GM23248 (cell line): ENCODE measurements around the gene PML. TPM values are rescaled to one million over a fixed set of nuclear protein-coding genes. Genes with fewer than 3 reads are reported as not detected.

Experiments used
- DNase-seq: peaks from one replicate; pipeline ENCODE4 v3.0.0-alpha.2; 2015
- H2AFZ ChIP-seq: fragments of 200-600 bp; sonication (generic); 2 replicates; pipeline ENCODE4 v1.6.1; 2016; ENCODE audit warnings: antibody characterized with exemption
- H3F3A ChIP-seq: fragments of 200-600 bp; sonication (generic); 2 replicates; pipeline ENCODE4 v1.6.1; 2016; ENCODE audit warnings: mild to moderate bottlenecking, antibody characterized with exemption, mixed run types; ENCODE audit not compliant: insufficient read depth
- H3K27ac ChIP-seq: fragments of 200-600 bp; sonication (generic); 2 replicates; pipeline ENCODE4 v1.5.1; 2016; ENCODE audit warnings: mild to moderate bottlenecking
- H3K27me3 ChIP-seq: fragments of 200-600 bp; sonication (generic); replicated peaks from 2 replicates; pipeline ENCODE4 v1.6.1; 2016; ENCODE audit warnings: mild to moderate bottlenecking; ENCODE audit not compliant: insufficient read depth
- H3K36me3 ChIP-seq: fragments of 200-600 bp; sonication (generic); 2 replicates; pipeline ENCODE4 v1.6.1; 2016; ENCODE audit warnings: low read depth, mild to moderate bottlenecking
- H3K4me1 ChIP-seq: fragments of 200-600 bp; sonication (generic); 2 replicates; pipeline ENCODE4 v1.6.1; 2016; ENCODE audit warnings: mild to moderate bottlenecking; ENCODE audit not compliant: insufficient read depth
- H3K4me2 ChIP-seq: fragments of 200-600 bp; sonication (generic); one replicate; pipeline ENCODE4 v1.6.1; 2016; ENCODE audit warnings: mild to moderate bottlenecking; ENCODE audit not compliant: unreplicated experiment
- H3K4me3 ChIP-seq: fragments of 200-600 bp; sonication (generic); 2 replicates; pipeline ENCODE4 v1.5.1; 2016; ENCODE audit warnings: mild to moderate bottlenecking
- H3K79me2 ChIP-seq: fragments of 200-600 bp; sonication (generic); 2 replicates; pipeline ENCODE4 v1.6.1; 2016; ENCODE audit warnings: mild to moderate bottlenecking; ENCODE audit not compliant: insufficient read depth
- H3K9ac ChIP-seq: fragments of 200-600 bp; sonication (generic); 2 replicates; pipeline ENCODE4 v1.6.1; 2016; ENCODE audit warnings: mild to moderate bottlenecking
- H3K9me2 ChIP-seq: fragments of 200-600 bp; sonication (generic); 2 replicates; pipeline ENCODE4 v1.6.1; 2016; ENCODE audit warnings: mixed run types, mild to moderate bottlenecking, moderate library complexity; ENCODE audit not compliant: insufficient read depth
- H3K9me3 ChIP-seq: fragments of 200-600 bp; sonication (generic); one replicate; pipeline ENCODE4 v1.6.1; 2017; ENCODE audit warnings: low read depth
- H4K20me1 ChIP-seq: fragments of 200-600 bp; sonication (generic); 2 replicates; pipeline ENCODE4 v1.6.0; 2016; ENCODE audit not compliant: insufficient read depth
- EZH2 ChIP-seq: fragments of 200-600 bp; sonication (generic); IDR thresholded peaks from 2 replicates; pipeline ENCODE4 v1.6.1; 2018; ENCODE audit warnings: antibody characterized with exemption, mild to moderate bottlenecking; ENCODE audit not compliant: insufficient read depth, poor library complexity, severe bottlenecking
- EZH2phosphoT487 ChIP-seq: fragments of 200-600 bp; sonication (generic); IDR thresholded peaks from 2 replicates; pipeline ENCODE4 v1.6.1; 2018; ENCODE audit warnings: antibody characterized with exemption, moderate library complexity, mild to moderate bottlenecking, low read depth; ENCODE audit not compliant: insufficient read depth
- WGBS, 2 experiments: methylation state at CpG; one replicate each; pipeline ENCODE4 v1.1.6; 2015 to 2017; ENCODE audit warnings: low lambda C conversion rate in 2 of 2, low coverage in 1 of 2; ENCODE audit errors: missing lambda C conversion rate in 2 of 2; 5-methylcytosine and 5-hydroxymethylcytosine counted together
- in situ Hi-C: fragments of 300-500 bp; cut with MboI; formaldehyde crosslinking; loops from 2 replicates; pipeline ENCODE4 v1.15.0; 2020
- polyA plus RNA-seq: library from polyadenylated mRNA; unstranded; fragments of >200 nt; fragmentation: Nextera tagmentation; extraction: Ambion mirVana; gene quantifications from 2 replicates; pipeline ENCODE4 v1.2.1, GENCODE V29; 2016
- total RNA-seq: library from RNA; depleted of rRNA; stranded (reverse); fragments of >200 nt; shearing (Covaris generic); gene quantifications from 2 replicates; pipeline ENCODE4 v1.2.3, GENCODE V29; 2014

PML gene
- total and polyA plus RNA-seq, 2 experiments from 2014 or later: 52.9 to 74.7 TPM

GRCh38 chr15:74043425-74044266 lies 49.1 kb downstream of the PML start:
- no peak for DNase-seq
- Histone ChIP-seq H3F3A (peaks cover 24% of the 10 kb centered on the region), H3K4me2 (no peak overlapping the region), H3K79me2 (no peaks in the 10 kb centered on the region), H3K9me3 (no peaks in the 10 kb centered on the region), H3K4me1 (peaks cover 34% of the 10 kb centered on the region), H3K4me3 (no peak overlapping the region), H3K27ac (no peak overlapping the region), H3K27me3 (no peaks in the 10 kb centered on the region), H4K20me1 (no peaks in the 10 kb centered on the region), H3K9ac (no peak overlapping the region), H3K36me3 (no peaks in the 10 kb centered on the region), H2AFZ (no peak overlapping the region), H3K9me2 (no peaks in the 10 kb centered on the region)
- WGBS, 2 experiments: 82 to 89% methylated on average over 7 of the region's 7 CpGs
- in situ Hi-C loops: no loop called here
- TF ChIP-seq EZH2phosphoT487: no peak

GRCh38 chr15:74044267-74045110 lies 50.0 kb downstream of the PML start:
- H3K27me3 ChIP-seq: no peaks in the 10 kb centered on the region
- no peaks in the 10 kb centered on the region for H3K79me2 ChIP-seq
- no peak overlapping the region for H3K4me2 ChIP-seq
- H3K27ac ChIP-seq: no peak overlapping the region
- no peak overlapping the region for H2AFZ ChIP-seq
- no peaks in the 10 kb centered on the region for H3K9me2 ChIP-seq
- no peak for DNase-seq
- in situ Hi-C loops: no loop called here
- no peak overlapping the region for H3K9ac ChIP-seq
- 86 to 89% methylated on average over 31 of the region's 31 CpGs for WGBS, 2 experiments
- no peak overlapping the region for H3K4me3 ChIP-seq
- no peaks in the 10 kb centered on the region for H3K36me3 ChIP-seq
- TF ChIP-seq EZH2 (no peak), EZH2phosphoT487 (no peak)
- peaks cover 26% of the 10 kb centered on the region for H3K4me1 ChIP-seq
- H3F3A ChIP-seq: peaks cover 17% of the 10 kb centered on the region
- H4K20me1 ChIP-seq: no peaks in the 10 kb centered on the region
- H3K9me3 ChIP-seq: no peaks in the 10 kb centered on the region

- Histone ChIP-seq H3K4me1 (peaks cover 26% of the 10 kb centered on the region), H3K9ac (no peak overlapping the region), H3K36me3 (no peaks in the 10 kb centered on the region), H3K4me2 (no peak overlapping the region), H4K20me1 (no peaks in the 10 kb centered on the region), H3K27me3 (no peaks in the 10 kb centered on the region), H3K9me2 (no peaks in the 10 kb centered on the region), H2AFZ (no peak overlapping the region), H3K27ac (no peak overlapping the region), H3K79me2 (no peaks in the 10 kb centered on the region), H3F3A (peaks cover 17% of the 10 kb centered on the region), H3K9me3 (no peaks in the 10 kb centered on the region), H3K4me3 (no peak overlapping the region)
- TF ChIP-seq EZH2phosphoT487 (no peak), EZH2 (no peak)
- no peak for DNase-seq
- in situ Hi-C loops: no loop called here
These were observed 50.7 kb downstream of the PML start for GRCh38 chr15:74045184-74045583.

- TF ChIP-seq EZH2phosphoT487 (no peak), EZH2 (no peak)
- no peak overlapping the region for H3K27ac ChIP-seq
- no peaks in the 10 kb centered on the region for H3K79me2 ChIP-seq
- no peak overlapping the region for H3K4me3 ChIP-seq
- DNase-seq: no peak
- no peaks in the 10 kb centered on the region for H3K9me3 ChIP-seq
- peaks cover 19% of the 10 kb centered on the region for H3F3A ChIP-seq
- no peak overlapping the region for H2AFZ ChIP-seq
- H3K9ac ChIP-seq: no peak overlapping the region
- no peaks in the 10 kb centered on the region for H3K36me3 ChIP-seq
- peaks cover 28% of the 10 kb centered on the region for H3K4me1 ChIP-seq
- H4K20me1 ChIP-seq: no peaks in the 10 kb centered on the region
- no peak overlapping the region for H3K4me2 ChIP-seq
- in situ Hi-C loops: no loop called here
- WGBS, 2 experiments: 74 to 75% methylated on average over 7 of the region's 7 CpGs
- H3K27me3 ChIP-seq: no peaks in the 10 kb centered on the region
- no peaks in the 10 kb centered on the region for H3K9me2 ChIP-seq
These were observed 51.2 kb downstream of the PML start for GRCh38 chr15:74045636-74046274.
